GM23248 (cell line): ENCODE results near the gene IQSEC1.

Experiments used
- EZH2 ChIP-seq: fragments of 200-600 bp; sonication (generic); IDR thresholded peaks from 2 replicates; pipeline ENCODE4 v1.6.1; 2018; ENCODE audit warnings: antibody characterized with exemption, mild to moderate bottlenecking; ENCODE audit not compliant: insufficient read depth, poor library complexity, severe bottlenecking
- EZH2phosphoT487 ChIP-seq: fragments of 200-600 bp; sonication (generic); IDR thresholded peaks from 2 replicates; pipeline ENCODE4 v1.6.1; 2018; ENCODE audit warnings: antibody characterized with exemption, moderate library complexity, mild to moderate bottlenecking, low read depth; ENCODE audit not compliant: insufficient read depth

DNA sequence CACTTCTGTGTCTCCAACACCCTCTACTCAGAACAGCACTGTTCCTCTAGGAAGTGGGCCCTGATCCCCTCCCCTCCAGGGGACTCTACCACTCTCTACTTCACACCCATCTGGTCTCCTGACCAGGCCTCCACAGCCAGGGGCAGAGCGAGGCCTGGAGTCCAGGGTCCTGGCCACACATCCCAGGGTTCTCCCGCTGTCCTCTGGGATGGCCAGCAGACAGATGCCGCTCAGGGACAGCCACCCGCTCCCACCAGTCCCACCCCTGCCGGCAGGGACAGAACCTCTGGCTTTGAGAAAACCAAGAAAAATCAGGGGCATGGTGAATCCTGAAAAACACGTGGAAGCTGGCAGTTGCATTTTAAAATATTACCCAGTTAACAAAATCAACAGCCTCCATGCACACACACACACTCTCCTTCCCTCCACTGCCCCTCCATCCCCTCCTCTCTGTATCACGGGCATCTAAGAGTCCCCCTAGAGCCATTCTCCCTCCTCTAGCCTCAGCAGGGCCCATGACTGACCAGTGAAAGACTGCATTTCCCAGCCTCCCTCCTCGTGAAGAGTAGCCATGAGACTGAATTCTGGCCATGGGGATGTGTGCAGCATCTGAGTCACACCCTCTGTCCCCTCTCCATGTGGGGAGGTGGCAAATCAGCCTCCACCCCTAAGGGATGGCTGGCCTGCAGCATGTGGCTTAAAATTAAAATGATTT lies 32.1 kb upstream of the IQSEC1 start:
- TF ChIP-seq EZH2 = no peak
- no peak for TF ChIP-seq EZH2phosphoT487
